ENCODE results near the gene HDX.
"Not testable (repeated sequence)": the region's sequence is repeated elsewhere in the genome, so short reads cannot be mapped to it uniquely, and the experiment has no call there.

Gene HDX, protein sequence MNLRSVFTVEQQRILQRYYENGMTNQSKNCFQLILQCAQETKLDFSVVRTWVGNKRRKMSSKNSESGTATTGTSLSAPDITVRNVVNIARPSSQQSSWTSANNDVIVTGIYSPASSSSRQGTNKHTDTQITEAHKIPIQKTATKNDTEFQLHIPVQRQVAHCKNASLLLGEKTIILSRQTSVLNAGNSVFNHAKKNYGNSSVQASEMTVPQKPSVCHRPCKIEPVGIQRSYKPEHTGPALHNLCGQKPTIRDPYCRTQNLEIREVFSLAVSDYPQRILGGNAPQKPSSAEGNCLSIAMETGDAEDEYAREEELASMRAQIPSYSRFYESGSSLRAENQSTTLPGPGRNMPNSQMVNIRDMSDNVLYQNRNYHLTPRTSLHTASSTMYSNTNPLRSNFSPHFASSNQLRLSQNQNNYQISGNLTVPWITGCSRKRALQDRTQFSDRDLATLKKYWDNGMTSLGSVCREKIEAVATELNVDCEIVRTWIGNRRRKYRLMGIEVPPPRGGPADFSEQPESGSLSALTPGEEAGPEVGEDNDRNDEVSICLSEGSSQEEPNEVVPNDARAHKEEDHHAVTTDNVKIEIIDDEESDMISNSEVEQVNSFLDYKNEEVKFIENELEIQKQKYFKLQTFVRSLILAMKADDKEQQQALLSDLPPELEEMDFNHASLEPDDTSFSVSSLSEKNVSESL

DNA sequence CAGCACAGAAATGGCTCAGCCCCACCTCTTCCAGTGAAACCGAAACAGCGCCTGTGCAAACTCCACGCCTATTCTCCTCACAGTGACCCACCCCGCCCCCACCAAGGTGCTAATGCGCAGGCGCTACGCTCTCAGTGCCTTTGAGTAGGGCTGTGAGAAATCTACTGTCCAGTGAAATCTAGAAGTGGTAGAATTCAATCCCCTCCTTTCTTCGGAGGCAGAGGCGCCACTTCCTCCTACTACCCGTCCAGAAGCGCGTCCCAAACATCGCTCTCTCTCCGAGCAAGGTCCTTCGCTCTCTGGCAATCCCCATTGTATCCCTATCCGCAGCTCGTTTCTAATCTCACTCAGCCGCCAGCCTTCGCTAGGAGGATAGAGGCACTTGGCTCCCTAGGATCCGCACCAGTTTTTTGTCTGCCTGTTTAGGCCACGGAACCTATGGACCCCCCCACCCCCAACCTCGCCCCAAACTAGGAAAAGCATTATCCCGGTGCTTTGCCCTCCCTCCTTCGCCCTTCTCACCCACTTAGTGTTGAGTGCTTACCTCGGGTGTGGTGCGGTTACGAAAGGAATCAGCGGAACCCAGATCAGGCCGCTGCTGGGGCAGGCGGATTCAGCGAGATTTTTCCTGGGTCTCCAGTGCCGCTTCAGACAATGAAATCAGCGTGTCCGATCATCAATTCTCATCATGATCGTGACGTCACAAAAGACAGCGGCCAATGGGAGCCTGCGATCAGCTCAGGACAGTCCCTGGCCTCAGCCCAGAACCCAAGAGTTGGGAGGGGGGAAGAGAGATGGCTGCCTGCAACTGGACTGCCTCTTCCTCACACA lies at the start of gene HDX:
Gene HDX (minus strand): TSS at position 656 of the 831 bp plus-strand sequence. CDS start 27,056 bp downstream, outside the sequence.
- peak; percentile 10 to 80 for DNase-seq (ENCODE audit: low read depth in 1 of 2, low spot score in 1 of 2)
- TF ChIP-seq JUND (IDR thresholded peaks at IDR 0.05; ENCODE audit: low read depth), result no peak
- in situ Hi-C loops (cut with HindIII; ENCODE audit: low pct_unique_long_range_greater_than_20kb, low sequenced_read_pairs), result no loop called here

DNA sequence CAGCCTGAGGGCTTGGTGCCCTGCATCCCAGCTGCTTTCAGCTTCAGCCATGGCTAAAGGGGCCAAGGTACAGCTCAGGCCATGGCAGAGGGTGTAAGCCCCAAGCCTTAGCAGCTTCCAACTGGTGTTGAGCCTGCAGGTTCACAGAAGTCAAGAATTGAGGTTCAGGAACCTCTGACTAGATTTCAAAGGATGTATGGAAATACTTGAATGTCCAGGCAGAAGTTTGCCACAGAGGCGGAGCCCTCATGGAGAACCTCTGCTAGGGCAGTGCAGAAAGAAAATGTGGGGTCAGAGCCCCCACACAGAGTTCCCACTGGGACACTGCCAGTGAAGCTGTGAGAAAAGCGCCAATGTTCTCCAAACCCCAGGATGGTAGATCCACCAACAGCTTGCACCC lies 39.1 kb upstream of the HDX start:
- DNase-seq (ENCODE audit: low read depth in 1 of 2, low spot score in 1 of 2); in situ Hi-C loops (cut with HindIII; ENCODE audit: low pct_unique_long_range_greater_than_20kb, low sequenced_read_pairs): not testable (repeated sequence)

DNA sequence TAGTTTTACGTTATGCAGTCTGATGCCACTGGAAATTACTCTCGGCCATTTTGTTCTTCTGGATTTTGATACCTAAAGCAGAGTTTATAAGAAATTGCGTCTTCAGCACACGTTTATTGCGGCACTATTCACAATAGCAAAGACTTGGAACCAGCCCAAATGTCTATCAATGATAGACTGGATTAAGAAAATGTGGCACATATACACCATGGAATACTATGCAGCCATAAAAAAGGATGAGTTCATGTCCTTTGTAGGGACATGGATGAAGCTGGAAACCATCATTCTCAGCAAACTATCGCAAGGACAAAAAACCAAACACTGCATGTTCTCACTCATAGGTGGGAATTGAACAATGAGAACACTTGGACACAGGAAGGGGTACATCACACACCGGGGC lies 35.4 kb upstream of the HDX start:
- in situ Hi-C loops (cut with HindIII; ENCODE audit: low pct_unique_long_range_greater_than_20kb, low sequenced_read_pairs); DNase-seq (ENCODE audit: low read depth in 1 of 2, low spot score in 1 of 2): not testable (repeated sequence)

DNA sequence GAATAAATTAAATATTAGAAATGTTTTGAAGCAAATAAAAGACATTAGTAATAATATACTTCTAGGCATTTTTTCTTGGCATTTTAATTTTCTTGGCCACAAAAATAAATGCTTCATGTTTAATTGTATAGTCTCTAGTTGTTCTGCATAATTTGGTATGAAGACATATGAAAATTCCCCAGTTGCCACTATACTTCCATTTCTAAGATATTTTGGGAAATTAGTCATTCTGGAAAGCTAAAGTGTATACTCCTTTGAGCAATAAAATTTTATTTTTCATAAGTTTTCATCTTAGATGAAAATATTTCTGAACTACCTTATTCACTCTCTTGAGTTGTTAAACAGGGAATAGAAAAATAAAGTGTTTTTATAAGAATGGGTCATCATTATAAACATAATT lies 13.8 kb downstream of the HDX start:
- no peak for TF ChIP-seq JUND (IDR thresholded peaks at IDR 0.05; ENCODE audit: low read depth)
- in situ Hi-C loops (cut with HindIII; ENCODE audit: low pct_unique_long_range_greater_than_20kb, low sequenced_read_pairs), result no loop called here

DNA sequence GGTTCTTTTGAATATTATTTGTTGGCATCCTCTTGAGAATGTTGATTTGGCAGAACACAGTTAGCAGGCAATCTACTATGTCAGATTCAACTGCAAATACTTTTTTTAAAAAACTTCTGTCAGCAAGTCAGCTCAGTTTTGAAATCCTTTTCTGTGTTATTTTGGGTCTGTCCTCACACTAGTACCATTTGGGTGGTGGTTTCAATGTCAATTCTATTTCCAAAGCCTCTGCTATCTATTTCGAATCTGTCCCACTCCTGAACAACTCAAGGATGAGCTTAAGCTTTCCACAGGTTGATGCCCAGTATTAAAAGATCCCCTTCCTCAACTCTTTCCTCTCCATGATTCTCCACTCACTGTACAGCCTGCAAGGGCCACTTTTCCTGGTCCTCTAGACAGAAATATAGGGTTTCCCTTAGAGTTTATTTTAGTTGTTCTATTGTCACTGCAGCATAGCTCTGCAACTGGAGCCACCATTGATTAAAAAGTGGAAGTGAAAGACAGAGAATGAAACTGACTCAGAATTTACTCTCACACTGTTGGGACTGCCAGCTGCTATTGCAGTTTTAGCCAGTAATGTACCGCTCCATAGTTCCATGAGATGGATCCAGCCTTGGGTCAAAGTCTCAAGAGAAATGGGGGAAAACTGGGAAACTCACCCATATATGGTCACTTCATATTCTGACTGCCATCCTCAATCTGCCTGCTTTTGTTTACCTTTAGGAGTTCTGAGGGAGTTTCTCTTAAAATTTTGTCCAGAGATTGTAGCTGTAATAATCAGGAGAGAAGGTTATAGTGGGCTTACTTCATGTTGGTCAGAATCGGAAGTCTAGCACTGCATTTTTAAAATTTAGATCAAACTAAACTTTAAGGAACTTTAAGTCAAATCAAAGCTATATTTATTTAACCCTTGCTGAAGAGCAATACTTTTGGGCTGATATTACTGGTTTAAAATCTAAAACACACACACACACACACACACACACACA lies 14.6 kb downstream of the HDX start:
- in situ Hi-C loops (cut with HindIII; ENCODE audit: low pct_unique_long_range_greater_than_20kb, low sequenced_read_pairs), result no loop called here
- no peak for DNase-seq (ENCODE audit: low read depth in 1 of 2, low spot score in 1 of 2)
- TF ChIP-seq JUND (IDR thresholded peaks at IDR 0.05; ENCODE audit: low read depth), result no peak

More for the DNA sequence above, 13.8 kb downstream of the HDX start:
- no peak for DNase-seq (ENCODE audit: low read depth in 1 of 2, low spot score in 1 of 2)

DNA sequence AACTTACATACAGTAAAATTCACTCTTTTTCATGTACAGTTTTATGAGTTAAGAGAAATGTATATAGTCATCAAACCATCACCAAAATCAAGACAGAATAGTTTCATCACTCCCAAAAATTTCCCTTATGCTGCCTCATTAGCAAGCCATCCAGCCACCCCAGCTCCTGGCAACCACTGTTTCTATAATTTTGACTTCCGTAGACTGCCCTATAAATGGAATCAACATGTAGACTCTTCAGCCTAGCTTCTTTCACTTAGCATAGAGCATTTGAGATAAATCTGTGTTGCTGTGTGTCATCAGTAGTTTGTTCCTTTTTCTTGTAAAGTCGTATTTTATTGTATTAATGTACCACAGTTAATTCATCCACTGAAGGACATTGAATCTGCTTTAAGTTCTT lies 23.2 kb downstream of the HDX start:
- DNase-seq (ENCODE audit: low read depth in 1 of 2, low spot score in 1 of 2), result no peak
- TF ChIP-seq JUND (IDR thresholded peaks at IDR 0.05; ENCODE audit: low read depth), result no peak
- in situ Hi-C loops (cut with HindIII; ENCODE audit: low pct_unique_long_range_greater_than_20kb, low sequenced_read_pairs), result no loop called here

DNA sequence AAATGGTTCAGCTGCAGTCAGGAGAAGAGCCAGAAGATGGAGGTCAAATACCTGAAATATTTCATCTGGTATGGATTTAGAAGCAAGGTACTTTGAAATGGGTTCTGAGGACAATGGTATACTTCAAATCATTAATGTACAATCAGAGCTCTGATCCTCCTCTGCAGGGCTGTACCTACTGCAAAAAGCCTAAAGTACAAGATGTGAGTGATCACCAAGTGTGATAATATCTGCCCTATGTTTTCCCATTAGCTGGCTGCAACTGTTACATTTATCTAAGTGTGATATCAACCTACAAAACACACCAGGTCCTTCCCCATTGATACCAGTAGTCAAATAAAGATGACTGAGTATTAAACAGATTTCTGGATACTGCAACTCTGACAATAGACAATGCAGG lies 25.1 kb downstream of the HDX start:
- TF ChIP-seq JUND (IDR thresholded peaks at IDR 0.05; ENCODE audit: low read depth), result no peak
- in situ Hi-C loops (cut with HindIII; ENCODE audit: low pct_unique_long_range_greater_than_20kb, low sequenced_read_pairs), result no loop called here
- no peak for DNase-seq (ENCODE audit: low read depth in 1 of 2, low spot score in 1 of 2)

DNA sequence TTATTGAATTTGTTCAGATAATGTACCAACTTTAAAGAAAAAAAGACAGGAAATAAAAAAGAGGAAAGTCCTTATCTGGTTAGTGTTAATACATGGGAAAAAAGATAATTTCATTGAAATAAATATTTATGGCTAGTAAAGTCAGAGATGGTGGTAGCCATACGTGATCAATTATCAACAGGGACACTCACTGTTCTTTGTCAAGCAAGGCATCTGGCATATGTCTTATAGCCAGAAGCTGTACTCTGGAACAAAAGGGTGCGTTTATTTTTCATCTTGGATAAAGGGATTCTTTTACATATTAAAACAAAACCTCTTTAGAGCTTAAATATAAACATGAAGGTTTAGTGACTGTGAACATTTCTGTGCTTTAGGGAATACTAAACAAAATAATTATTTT lies 26.7 kb downstream of the HDX start:
- TF ChIP-seq JUND (IDR thresholded peaks at IDR 0.05; ENCODE audit: low read depth), result no peak
- no peak for DNase-seq (ENCODE audit: low read depth in 1 of 2, low spot score in 1 of 2)
- in situ Hi-C loops (cut with HindIII; ENCODE audit: low pct_unique_long_range_greater_than_20kb, low sequenced_read_pairs), result no loop called here

DNA sequence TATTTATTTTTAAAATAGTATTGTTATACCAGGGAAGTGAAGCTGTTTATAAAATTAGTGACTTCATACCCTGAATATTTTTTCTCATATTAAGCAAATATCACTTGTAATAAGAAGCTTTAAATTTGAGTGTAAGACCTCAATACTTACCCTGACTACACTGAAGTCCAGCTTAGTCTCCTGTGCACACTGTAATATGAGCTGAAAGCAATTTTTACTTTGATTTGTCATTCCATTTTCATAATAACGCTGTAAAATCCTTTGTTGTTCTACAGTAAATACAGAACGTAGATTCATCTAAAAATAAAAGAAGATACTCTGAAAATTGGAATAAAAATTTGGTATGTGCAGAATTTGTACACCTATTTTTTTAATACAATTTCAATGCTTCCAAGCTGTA lies 27.2 kb downstream of the HDX start:
- in situ Hi-C loops (cut with HindIII; ENCODE audit: low pct_unique_long_range_greater_than_20kb, low sequenced_read_pairs), result no loop called here
- no peak for DNase-seq (ENCODE audit: low read depth in 1 of 2, low spot score in 1 of 2)
- TF ChIP-seq JUND (IDR thresholded peaks at IDR 0.05; ENCODE audit: low read depth), result no peak

DNA sequence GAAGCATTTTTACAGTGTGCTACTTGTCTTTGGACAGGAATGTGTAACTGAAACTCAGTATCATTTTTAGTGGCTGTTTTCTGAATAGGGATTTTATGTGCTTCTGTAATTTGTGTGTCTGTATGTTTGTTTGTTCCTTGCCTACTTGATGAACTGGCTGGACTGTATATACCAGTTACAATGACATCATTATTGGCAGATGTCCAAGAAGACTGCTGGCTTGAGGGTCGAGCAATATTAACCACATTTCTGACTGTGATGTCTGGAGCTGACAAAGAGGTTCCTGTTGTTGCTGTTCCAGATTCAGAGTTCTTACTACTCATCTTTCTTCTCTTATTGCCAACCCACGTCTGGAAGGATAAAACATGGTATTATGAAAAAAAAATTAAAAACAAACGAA lies 33.0 kb downstream of the HDX start:
- no peak for TF ChIP-seq JUND (IDR thresholded peaks at IDR 0.05; ENCODE audit: low read depth)
- peak in 1 of 2 experiments; percentile 42 for DNase-seq (ENCODE audit: low read depth in 1 of 2, low spot score in 1 of 2)
- in situ Hi-C loops (cut with HindIII; ENCODE audit: low pct_unique_long_range_greater_than_20kb, low sequenced_read_pairs), result no loop called here

DNA sequence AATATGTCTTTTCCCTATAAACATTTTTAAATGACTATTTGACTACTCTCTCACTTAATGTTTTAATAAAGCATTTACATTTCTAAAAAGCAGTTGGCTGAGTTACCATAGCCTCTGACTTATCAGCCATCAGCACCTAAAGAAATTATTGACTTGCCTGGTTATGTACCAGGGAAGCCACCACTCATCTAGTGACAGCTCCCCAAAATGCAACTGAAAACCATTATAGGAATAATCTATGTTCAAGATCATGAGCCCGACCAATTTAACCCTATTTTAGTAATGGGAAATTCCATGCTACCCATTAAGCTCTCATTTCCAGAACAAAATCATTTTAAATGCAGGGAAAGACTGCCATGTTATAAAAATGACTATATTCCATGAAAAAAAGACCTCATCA lies 34.4 kb downstream of the HDX start:
- in situ Hi-C loops (cut with HindIII; ENCODE audit: low pct_unique_long_range_greater_than_20kb, low sequenced_read_pairs), result no loop called here
- DNase-seq (ENCODE audit: low read depth in 1 of 2, low spot score in 1 of 2), result no peak
- TF ChIP-seq JUND (IDR thresholded peaks at IDR 0.05; ENCODE audit: low read depth), result no peak
